ENCODE data around the gene GGCT. TPM values are rescaled to one million over a fixed set of nuclear protein-coding genes. Genes with fewer than 3 reads are reported as not detected.
A peak's percentile ranks its signal among the peaks of the same experiment; 100 is the strongest.
"Not testable (repeated sequence)": the region's sequence is repeated elsewhere in the genome, so short reads cannot be mapped to it uniquely, and the experiment has no call there.

GGCT gene
- 84.5 TPM for polyA plus RNA-seq (2012; ENCODE audit: insufficient read depth, insufficient read length)

GRCh38 chr7:30504301-30505173 is at the start of gene GGCT:
TSS of gene GGCT (minus strand) at chr7:30504829. CDS start at chr7:30504709, 120 bp downstream.
- DNase-seq (ENCODE audit: low read depth, low spot score) = peak; percentile 97
- H3K4me3 ChIP-seq (ENCODE audit: low read length) = peak within 1 kb of the TSS; percentile 95

DNA sequence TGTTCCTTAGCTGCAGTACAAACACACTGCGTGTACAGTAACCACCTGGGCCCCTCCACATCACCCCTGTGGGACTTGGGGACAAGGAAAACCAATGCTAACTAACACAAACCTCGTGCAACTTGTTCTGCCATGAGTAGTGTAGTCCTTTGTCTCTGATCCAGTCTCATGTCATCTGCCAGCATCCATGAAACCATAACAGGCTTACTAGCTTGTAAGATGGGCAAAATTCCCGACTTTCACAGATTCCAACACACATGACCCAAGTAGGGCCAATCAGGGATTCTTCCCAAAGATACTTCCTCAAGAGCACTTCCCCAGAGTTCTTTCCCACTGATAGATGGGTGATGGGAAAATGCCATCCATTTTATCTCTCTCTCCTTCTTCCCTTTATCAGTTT is 48.9 kb upstream of the GGCT start:
- no peak overlapping the region for H3K4me3 ChIP-seq (ENCODE audit: low read length)
- no peak for DNase-seq (ENCODE audit: low read depth, low spot score)

DNA sequence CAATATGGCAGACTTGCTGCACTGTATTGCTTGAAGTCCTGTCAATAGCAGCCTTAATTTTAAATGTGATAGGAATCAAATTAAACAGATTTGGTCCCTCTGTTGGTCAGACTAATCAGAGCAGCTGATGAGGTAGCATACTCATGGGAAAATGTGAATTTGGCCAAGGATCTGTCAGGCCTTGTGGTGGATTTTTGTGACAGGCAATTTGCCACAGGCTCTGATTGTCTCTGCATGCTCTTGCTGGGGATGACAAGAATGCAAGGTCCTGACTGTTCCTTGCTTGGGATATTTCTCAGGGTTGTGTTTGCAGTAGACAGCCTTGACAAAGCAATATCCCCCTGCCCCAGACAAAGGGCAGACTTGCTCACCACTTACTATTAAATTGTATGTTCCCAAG is 48.5 kb upstream of the GGCT start:
- no peak for DNase-seq (ENCODE audit: low read depth, low spot score)
- no peak overlapping the region for H3K4me3 ChIP-seq (ENCODE audit: low read length)

- H3K4me3 ChIP-seq (ENCODE audit: low read length) = no peak overlapping the region
- no peak for DNase-seq (ENCODE audit: low read depth, low spot score)
Measured at GRCh38 chr7:30552330-30552729, 47.7 kb upstream of the GGCT start.

DNA sequence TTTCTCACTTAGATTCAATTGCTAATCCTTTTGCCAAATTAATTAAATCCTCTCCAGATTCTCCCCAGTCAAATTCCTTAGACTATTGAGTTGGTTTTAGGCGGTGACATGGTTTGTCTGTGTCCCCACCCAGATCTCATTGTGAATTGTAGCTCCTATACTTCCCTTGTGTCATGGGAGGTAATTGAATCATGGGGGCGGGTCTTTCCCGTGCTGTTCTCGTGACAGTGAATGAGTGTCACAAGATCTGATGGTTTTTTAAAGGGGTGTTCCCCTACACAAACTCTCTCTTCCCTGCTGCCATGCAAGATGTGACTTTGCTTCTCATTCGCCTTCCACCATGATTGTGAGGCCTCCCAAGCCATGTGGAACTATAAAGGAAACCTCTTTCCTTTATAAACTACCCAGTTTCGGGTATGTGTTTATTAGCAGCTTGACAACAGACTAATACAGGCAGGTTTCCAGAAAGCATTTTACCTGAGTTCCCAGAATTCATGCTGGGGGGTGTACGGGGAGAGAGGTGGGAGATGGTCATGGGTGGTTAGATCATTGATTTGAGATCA is 45.4 kb upstream of the GGCT start:
- no peak for DNase-seq (ENCODE audit: low read depth, low spot score)
- no peak overlapping the region for H3K4me3 ChIP-seq (ENCODE audit: low read length)

DNA sequence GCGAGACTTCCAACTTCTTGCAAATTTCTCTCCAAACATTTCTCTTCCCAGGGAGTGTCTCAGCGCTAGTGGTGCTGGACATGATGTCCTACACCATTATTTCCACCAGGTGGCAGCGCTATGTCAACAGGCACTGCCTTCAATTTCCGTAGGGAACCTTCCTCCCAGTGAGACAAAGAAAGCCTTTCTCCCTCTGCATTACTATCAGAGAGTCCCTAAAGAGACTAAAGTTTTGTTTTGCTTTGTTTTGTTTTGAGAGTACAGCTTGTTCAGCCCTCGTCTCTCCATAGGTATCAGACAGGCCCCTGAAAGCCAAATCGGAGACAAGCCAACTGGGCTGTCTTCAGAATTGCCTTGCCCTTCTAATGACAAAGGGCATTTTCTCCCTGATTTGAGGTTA is 44.2 kb upstream of the GGCT start:
- H3K4me3 ChIP-seq (ENCODE audit: low read length) = no peak overlapping the region
- peak; percentile 21 for DNase-seq (ENCODE audit: low read depth, low spot score)

GRCh38 chr7:30546596-30546995 is 42.0 kb upstream of the GGCT start:
- no peak overlapping the region for H3K4me3 ChIP-seq (ENCODE audit: low read length)
- no peak for DNase-seq (ENCODE audit: low read depth, low spot score)

GRCh38 chr7:30545791-30546555 is 41.3 kb upstream of the GGCT start:
- no peak for DNase-seq (ENCODE audit: low read depth, low spot score)
- no peak overlapping the region for H3K4me3 ChIP-seq (ENCODE audit: low read length)

- H3K4me3 ChIP-seq (ENCODE audit: low read length) = no peak overlapping the region
- no peak for DNase-seq (ENCODE audit: low read depth, low spot score)
Measured at GRCh38 chr7:30543813-30544525, 39.3 kb upstream of the GGCT start.

DNA sequence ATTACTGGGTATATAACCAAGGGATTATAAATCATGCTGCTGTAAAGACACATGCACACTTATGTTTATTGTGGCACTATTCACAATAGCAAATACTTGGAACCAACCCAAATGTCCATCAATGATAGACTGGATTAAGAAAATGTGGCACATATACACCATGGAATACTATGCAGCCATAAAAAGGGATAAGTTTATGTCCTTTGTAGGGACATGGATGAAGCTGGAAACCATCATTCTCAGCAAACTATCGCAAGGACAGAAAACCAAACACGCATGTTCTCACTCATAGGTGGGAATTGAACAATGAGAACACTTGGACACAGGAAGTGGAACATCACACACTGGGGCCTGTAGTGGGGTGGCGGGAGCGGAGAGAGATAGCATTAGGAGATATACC is 38.5 kb upstream of the GGCT start:
- H3K4me3 ChIP-seq (ENCODE audit: low read length); DNase-seq (ENCODE audit: low read depth, low spot score): not testable (repeated sequence)

DNA sequence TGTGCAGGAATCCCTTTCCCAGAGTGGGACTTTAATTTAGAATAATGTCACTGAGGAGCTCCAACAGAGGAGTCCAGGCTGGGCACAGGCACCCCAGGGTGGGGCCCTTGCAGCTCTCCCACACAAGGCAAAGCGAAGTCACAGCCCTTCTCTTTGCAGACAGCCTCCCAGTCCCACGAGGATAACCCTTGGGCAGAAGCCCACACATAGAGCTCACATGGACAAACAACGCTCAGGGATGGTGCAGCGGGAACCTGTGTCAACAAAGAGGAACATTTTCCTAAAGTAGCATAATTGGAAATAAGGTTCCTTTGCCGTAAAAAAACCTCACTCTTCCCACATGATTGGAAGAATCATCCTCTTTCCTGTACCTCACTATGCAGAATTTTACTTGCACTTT is 29.3 kb upstream of the GGCT start:
- DNase-seq (ENCODE audit: low read depth, low spot score) = no peak
- H3K4me3 ChIP-seq (ENCODE audit: low read length) = no peak overlapping the region

- DNase-seq (ENCODE audit: low read depth, low spot score) = no peak
- no peak overlapping the region for H3K4me3 ChIP-seq (ENCODE audit: low read length)
Measured at GRCh38 chr7:30531286-30531685, 26.7 kb upstream of the GGCT start.

DNA sequence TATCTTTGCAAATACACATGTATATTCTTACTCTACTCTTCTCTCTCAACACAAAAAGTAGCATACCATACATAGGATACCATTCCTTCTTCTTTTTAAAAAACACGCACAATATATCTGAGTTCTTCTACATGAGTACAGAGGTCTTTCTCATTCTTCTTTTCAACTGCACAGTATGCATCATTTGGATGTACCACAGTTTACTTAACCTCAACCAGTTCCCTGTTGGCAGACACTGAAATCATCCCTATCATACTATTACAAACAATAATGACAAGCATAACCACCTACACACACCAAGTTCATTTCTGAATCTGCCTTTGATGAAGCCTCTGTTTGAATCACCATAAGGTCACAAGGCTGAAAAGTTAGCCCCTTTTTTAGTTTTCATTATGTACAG is 25.7 kb upstream of the GGCT start:
- DNase-seq (ENCODE audit: low read depth, low spot score) = no peak
- no peak overlapping the region for H3K4me3 ChIP-seq (ENCODE audit: low read length)

DNA sequence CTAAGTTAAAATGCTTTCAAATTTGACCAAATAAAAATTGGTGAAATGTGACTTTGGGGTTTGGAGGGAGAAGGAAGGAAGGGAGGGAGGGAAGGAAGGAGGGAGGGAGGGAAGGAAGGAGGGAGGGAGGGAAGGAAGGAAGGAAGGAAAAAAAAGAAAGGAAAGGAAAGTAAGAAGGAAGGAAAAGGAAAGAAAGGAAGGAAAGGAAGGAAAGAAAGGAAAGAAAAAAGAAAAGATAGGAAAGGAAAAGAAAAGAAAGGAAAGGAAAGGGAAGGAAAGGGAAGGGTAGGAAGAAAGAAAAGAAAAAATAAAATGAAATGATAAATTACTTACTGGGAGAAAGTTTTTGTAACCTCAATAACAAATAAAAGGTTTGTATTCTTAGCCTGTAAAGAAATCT is 24.1 kb upstream of the GGCT start:
- no peak overlapping the region for H3K4me3 ChIP-seq (ENCODE audit: low read length)
- no peak for DNase-seq (ENCODE audit: low read depth, low spot score)

- DNase-seq (ENCODE audit: low read depth, low spot score); H3K4me3 ChIP-seq (ENCODE audit: low read length): not testable (repeated sequence)
Measured at GRCh38 chr7:30527297-30527696, 22.7 kb upstream of the GGCT start.

DNA sequence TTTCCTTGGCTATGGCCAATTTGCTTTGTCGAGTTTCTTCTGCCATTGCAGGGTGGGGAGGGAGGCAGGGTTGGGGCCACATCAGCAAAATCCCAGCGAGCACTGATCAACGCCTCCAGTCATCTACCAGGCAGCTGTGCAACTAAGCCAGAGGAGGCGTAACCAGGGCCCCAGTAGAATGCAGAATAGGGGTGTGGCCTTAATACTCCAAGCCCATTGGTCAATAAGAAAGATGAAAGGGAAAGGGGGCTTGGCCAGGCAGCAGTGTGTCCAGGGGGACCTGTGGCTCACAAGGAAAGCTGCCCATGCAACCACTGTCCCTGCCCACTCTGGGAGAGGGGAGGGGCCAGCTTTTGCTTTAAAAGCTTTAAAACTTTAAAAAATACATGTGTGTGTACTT is 21.5 kb upstream of the GGCT start:
- no peak overlapping the region for H3K4me3 ChIP-seq (ENCODE audit: low read length)
- no peak for DNase-seq (ENCODE audit: low read depth, low spot score)

DNA sequence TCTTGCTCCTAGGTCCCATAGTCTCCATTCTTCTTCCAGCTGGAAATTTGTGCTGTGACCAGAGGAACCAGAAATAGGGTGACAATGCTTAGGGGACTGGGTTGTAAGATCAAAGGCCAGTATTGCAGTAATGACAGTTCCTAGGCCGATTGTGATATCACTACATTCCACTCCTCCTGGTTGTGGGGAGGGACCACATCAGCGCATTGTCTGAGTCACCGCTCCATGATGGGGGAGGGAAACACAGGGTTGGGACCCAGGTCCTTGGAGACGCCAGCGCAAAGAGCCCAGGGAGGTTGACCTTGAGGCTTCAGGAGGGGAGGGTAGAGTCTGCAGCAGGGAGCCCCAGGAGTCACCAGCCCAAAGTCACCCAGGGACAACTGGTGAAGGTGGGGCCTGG is 20.8 kb upstream of the GGCT start:
- H3K4me3 ChIP-seq (ENCODE audit: low read length) = no peak overlapping the region
- DNase-seq (ENCODE audit: low read depth, low spot score) = no peak

DNA sequence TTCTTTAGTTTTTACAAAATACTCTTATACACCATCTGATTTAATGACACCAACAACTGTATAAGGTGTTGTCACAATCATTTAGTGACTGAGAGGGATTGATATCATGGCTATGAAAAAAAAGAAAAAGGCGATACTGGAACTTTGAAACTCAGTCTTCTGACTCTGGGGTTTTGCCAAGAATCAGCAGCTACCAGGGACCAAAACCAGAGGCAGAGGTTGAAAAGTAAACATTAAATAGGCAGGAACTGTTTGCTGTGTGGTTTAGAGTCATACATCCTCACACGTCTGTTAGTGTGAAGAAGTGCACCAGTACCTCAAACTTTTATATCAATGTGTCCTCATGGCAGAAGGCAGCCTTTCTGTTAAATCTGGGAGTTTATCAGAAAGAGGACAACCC is 19.9 kb upstream of the GGCT start:
- no peak overlapping the region for H3K4me3 ChIP-seq (ENCODE audit: low read length)
- DNase-seq (ENCODE audit: low read depth, low spot score) = no peak

DNA sequence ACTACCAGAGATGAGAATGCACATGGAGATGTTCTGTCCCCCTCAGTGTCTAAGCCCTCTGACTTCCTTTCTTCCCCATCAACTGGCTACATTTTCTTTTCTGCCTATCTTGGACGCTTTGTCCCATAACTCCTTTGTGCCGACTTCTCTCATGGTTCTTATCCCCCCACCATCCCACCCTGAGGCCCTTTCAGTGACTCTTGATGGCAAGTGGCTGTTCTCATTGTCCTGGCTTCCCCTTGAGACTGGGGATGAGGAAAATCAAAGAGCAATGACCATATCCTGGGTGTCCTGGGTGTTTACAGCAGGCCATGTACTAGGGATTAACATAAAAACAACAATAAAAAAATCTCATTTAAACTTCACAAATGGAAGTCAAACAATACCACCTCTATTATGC is 18.8 kb upstream of the GGCT start:
- DNase-seq (ENCODE audit: low read depth, low spot score) = no peak

GRCh38 chr7:30522159-30522558 is 17.5 kb upstream of the GGCT start:
- H3K4me3 ChIP-seq (ENCODE audit: low read length) = no peak overlapping the region
- no peak for DNase-seq (ENCODE audit: low read depth, low spot score)

More for the DNA sequence above, 18.8 kb upstream of the GGCT start:
- no peak overlapping the region for H3K4me3 ChIP-seq (ENCODE audit: low read length)

Measured in Jurkat, Clone E6-1 (cell line).